GM15510 (cell line): ENCODE data around the gene PTCSC3.

Source experiments
- POLR2A ChIP-seq: IDR thresholded peaks from 3 replicates; pipeline ENCODE4 v1.6.1; 2011; ENCODE audit warnings: borderline replicate concordance; ENCODE audit not compliant: insufficient read length; ENCODE audit errors: extremely low read depth

The PTCSC3 gene

GRCh38 chr14:36111822-36112583, 64.5 kb downstream of the PTCSC3 start:
- TF ChIP-seq POLR2A = no peak

GRCh38 chr14:36105401-36105800, 71.1 kb downstream of the PTCSC3 start:
- TF ChIP-seq POLR2A = no peak

GRCh38 chr14:36099619-36100018, 76.9 kb downstream of the PTCSC3 start:
- no peak for TF ChIP-seq POLR2A

GRCh38 chr14:36097356-36097755, 79.2 kb downstream of the PTCSC3 start:
- TF ChIP-seq POLR2A = no peak

- TF ChIP-seq POLR2A = no peak
Measured at GRCh38 chr14:36096090-36096489, 80.4 kb downstream of the PTCSC3 start.

- TF ChIP-seq POLR2A = no peak
Measured at GRCh38 chr14:36094963-36095362, 81.6 kb downstream of the PTCSC3 start.

- TF ChIP-seq POLR2A = no peak
Measured at GRCh38 chr14:36091096-36091495, 85.4 kb downstream of the PTCSC3 start.

GRCh38 chr14:36087411-36087810, 89.1 kb downstream of the PTCSC3 start:
- no peak for TF ChIP-seq POLR2A

GRCh38 chr14:36086629-36087395, 89.7 kb downstream of the PTCSC3 start:
- no peak for TF ChIP-seq POLR2A

- TF ChIP-seq POLR2A = no peak
Measured at GRCh38 chr14:36085861-36086260, 90.7 kb downstream of the PTCSC3 start.
